Hepatocyte (in vitro differentiated cells): ENCODE data around the gene KDM1B. TPM values are rescaled to one million over a fixed set of nuclear protein-coding genes. Genes with fewer than 3 reads are reported as not detected.
"Not testable (repeated sequence)": the region's sequence is repeated elsewhere in the genome, so short reads cannot be mapped to it uniquely, and the experiment has no call there.

Experiments
- DNase-seq: peaks from one replicate; pipeline ENCODE4 v3.0.0-alpha.2; 2016; ENCODE audit warnings: low spot score
- H2AFZ ChIP-seq: fragments of 200-600 bp; sonication (generic); 2 replicates; pipeline ENCODE4 v1.6.0; 2016; ENCODE audit warnings: antibody characterized with exemption, mild to moderate bottlenecking
- H3K27ac ChIP-seq: fragments of 200-600 bp; sonication (generic); 2 replicates; pipeline ENCODE4 v1.5.1; 2016; ENCODE audit warnings: mild to moderate bottlenecking
- H3K27me3 ChIP-seq: fragments of 200-600 bp; sonication (generic); 2 replicates; pipeline ENCODE4 v1.6.1; 2016
- H3K36me3 ChIP-seq: fragments of 200-600 bp; sonication (generic); replicated peaks from 2 replicates; pipeline ENCODE4 v1.5.1; 2016; ENCODE audit warnings: low read depth; ENCODE audit not compliant: insufficient read depth
- H3K4me1 ChIP-seq: fragments of 200-600 bp; sonication (generic); 2 replicates; pipeline ENCODE4 v1.5.1; 2016; ENCODE audit warnings: mild to moderate bottlenecking, moderate library complexity; ENCODE audit not compliant: insufficient read depth
- H3K4me2 ChIP-seq: fragments of 200-600 bp; sonication (generic); 2 replicates; pipeline ENCODE4 v1.6.0; 2016
- H3K4me3 ChIP-seq: fragments of 200-600 bp; sonication (generic); 2 replicates; pipeline ENCODE4 v1.5.1; 2016; ENCODE audit warnings: mild to moderate bottlenecking
- H3K79me2 ChIP-seq: fragments of 200-600 bp; sonication (generic); 2 replicates; pipeline ENCODE4 v1.6.0; 2017; ENCODE audit warnings: mild to moderate bottlenecking
- H3K9me2 ChIP-seq: fragments of 200-600 bp; sonication (generic); replicated peaks from 2 replicates; pipeline ENCODE4 v1.6.0; 2017; ENCODE audit warnings: mild to moderate bottlenecking; ENCODE audit not compliant: insufficient read depth
- H3K9me3 ChIP-seq: fragments of 200-600 bp; sonication (generic); 2 replicates; pipeline ENCODE4 v1.5.1; 2016; ENCODE audit warnings: low read depth, mild to moderate bottlenecking
- H4K20me1 ChIP-seq: fragments of 200-600 bp; sonication (generic); 2 replicates; pipeline ENCODE4 v1.6.0; 2016; ENCODE audit warnings: mild to moderate bottlenecking; ENCODE audit not compliant: insufficient read depth, poor library complexity, severe bottlenecking
- EZH2 ChIP-seq: fragments of 200-600 bp; sonication (generic); IDR thresholded peaks from 2 replicates; pipeline ENCODE4 v1.6.1; 2016; ENCODE audit warnings: antibody characterized with exemption, mild to moderate bottlenecking, borderline replicate concordance
- EZH2phosphoT487 ChIP-seq: fragments of 200-600 bp; sonication (generic); IDR thresholded peaks from one replicate; pipeline ENCODE4 v1.6.1; 2018; ENCODE audit warnings: antibody characterized with exemption, mild to moderate bottlenecking, low read depth, moderate library complexity; ENCODE audit not compliant: unreplicated experiment, severe bottlenecking
- WGBS: methylation state at CpG from one replicate; pipeline ENCODE4 v1.1.6; 2016; ENCODE audit warnings: low lambda C conversion rate; ENCODE audit errors: missing lambda C conversion rate; 5-methylcytosine and 5-hydroxymethylcytosine counted together
- polyA plus RNA-seq: library from polyadenylated mRNA; unstranded; fragments of >200 nt; fragmentation: Nextera tagmentation; extraction: Ambion mirVana; gene quantifications from 2 replicates; pipeline ENCODE4 v1.2.1, GENCODE V29; 2016
- total RNA-seq: library from RNA; depleted of rRNA; stranded (reverse); fragments of >200 nt; gene quantifications from 2 replicates; pipeline ENCODE4 v1.2.3, GENCODE V29; 2014
- TF ChIP-seq, protein P1 (sequence below): fragments of 200-600 bp; sonication (generic); IDR thresholded peaks from 2 replicates; pipeline ENCODE4 v1.5.1; 2016; ENCODE audit warnings: antibody characterized with exemption, mild to moderate bottlenecking; ENCODE audit not compliant: poor library complexity

KDM1B gene
- total and polyA plus RNA-seq, 2 experiments from 2014 or later = 5.9 to 9.1 TPM

DNA sequence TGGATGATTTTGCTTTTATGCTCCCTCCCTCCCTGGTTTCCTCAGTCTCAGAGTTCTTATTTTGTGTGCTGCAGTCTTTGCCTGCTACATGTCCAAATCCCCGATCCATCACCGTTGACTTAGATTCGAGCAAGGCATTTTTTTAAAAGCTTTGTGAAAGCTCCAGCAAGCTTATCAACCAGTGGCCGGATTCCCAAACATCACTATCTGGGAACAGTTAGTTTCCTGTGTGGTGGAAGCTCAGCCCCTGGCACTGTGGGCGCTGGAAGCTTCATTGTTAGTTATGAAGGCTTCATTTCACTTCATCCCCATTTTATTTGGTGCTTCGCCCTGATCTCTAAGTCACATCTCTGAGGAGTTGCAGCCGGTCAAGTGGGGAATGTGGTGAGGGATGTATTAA lies 64.4 kb downstream of the KDM1B start:
- WGBS = 55% methylated on average over 7 of the region's 7 CpGs
- DNase-seq = no peak
- TF ChIP-seq, protein P1, sequence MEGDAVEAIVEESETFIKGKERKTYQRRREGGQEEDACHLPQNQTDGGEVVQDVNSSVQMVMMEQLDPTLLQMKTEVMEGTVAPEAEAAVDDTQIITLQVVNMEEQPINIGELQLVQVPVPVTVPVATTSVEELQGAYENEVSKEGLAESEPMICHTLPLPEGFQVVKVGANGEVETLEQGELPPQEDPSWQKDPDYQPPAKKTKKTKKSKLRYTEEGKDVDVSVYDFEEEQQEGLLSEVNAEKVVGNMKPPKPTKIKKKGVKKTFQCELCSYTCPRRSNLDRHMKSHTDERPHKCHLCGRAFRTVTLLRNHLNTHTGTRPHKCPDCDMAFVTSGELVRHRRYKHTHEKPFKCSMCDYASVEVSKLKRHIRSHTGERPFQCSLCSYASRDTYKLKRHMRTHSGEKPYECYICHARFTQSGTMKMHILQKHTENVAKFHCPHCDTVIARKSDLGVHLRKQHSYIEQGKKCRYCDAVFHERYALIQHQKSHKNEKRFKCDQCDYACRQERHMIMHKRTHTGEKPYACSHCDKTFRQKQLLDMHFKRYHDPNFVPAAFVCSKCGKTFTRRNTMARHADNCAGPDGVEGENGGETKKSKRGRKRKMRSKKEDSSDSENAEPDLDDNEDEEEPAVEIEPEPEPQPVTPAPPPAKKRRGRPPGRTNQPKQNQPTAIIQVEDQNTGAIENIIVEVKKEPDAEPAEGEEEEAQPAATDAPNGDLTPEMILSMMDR = no peak
- TF ChIP-seq EZH2phosphoT487 = no peak
- no peak for TF ChIP-seq EZH2

GRCh38 chr6:18221288-18221615 lies 66.0 kb downstream of the KDM1B start:
- Histone ChIP-seq H3K79me2 (no peaks in the 10 kb centered on the region), H3K27me3 (no peaks in the 10 kb centered on the region), H3K36me3 (peaks cover 6% of the 10 kb centered on the region), H3K9me3 (no peaks in the 10 kb centered on the region), H3K4me2 (no peak overlapping the region), H3K4me3 (no peak overlapping the region), H3K4me1 (no peaks in the 10 kb centered on the region), H2AFZ (no peak overlapping the region), H3K27ac (no peak overlapping the region), H4K20me1 (peaks cover 7% of the 10 kb centered on the region), H3K9me2 (no peaks in the 10 kb centered on the region)
- 98% methylated on average over 4 of the region's 4 CpGs for WGBS
- TF ChIP-seq EZH2phosphoT487 (no peak), EZH2 (no peak)
- TF ChIP-seq, protein P1 = no peak
- no peak for DNase-seq

More for the DNA sequence above, 64.4 kb downstream of the KDM1B start:
- Histone ChIP-seq H3K4me1 (no peaks in the 10 kb centered on the region), H3K4me3 (no peak overlapping the region), H3K36me3 (peaks cover 6% of the 10 kb centered on the region), H3K9me2 (no peaks in the 10 kb centered on the region), H2AFZ (no peak overlapping the region), H3K4me2 (no peak overlapping the region), H3K79me2 (no peaks in the 10 kb centered on the region), H3K9me3 (no peaks in the 10 kb centered on the region), H3K27me3 (no peaks in the 10 kb centered on the region), H3K27ac (no peak overlapping the region), H4K20me1 (peaks cover 7% of the 10 kb centered on the region)

- peaks cover 10% of the 10 kb centered on the region for H3K36me3 ChIP-seq
Measured at GRCh38 chr6:18226451-18227105, 71.4 kb downstream of the KDM1B start.

DNA sequence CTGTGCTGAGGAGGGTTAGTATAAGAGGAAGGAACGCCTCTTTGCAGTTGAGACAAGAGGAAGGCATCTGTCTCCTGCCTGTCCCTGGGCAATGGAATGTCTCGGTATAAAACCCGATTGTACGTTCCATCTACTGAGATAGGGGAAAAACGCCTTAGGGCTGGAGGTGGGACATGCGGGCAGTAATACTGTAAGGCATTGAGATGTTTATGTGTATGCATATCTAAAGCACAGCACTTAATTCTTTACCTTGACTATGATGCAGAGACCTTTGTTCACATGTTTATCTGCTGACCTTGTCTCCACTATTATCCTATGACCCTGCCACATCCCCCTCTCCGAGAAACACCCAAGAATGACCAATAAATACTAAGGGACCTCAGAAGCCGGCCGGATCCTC lies 71.9 kb downstream of the KDM1B start:
- not testable (repeated sequence) for H3K27ac ChIP-seq, H3K36me3 ChIP-seq

More at GRCh38 chr6:18226451-18227105, 71.4 kb downstream of the KDM1B start:
- H3K9me3 ChIP-seq, H3K27ac ChIP-seq, H3K9me2 ChIP-seq, DNase-seq, H3K4me2 ChIP-seq, H3K27me3 ChIP-seq, H4K20me1 ChIP-seq, H3K4me1 ChIP-seq, H2AFZ ChIP-seq, H3K4me3 ChIP-seq, H3K79me2 ChIP-seq: not testable (repeated sequence)
- WGBS = 72% methylated on average over 5 of the region's 5 CpGs

DNA sequence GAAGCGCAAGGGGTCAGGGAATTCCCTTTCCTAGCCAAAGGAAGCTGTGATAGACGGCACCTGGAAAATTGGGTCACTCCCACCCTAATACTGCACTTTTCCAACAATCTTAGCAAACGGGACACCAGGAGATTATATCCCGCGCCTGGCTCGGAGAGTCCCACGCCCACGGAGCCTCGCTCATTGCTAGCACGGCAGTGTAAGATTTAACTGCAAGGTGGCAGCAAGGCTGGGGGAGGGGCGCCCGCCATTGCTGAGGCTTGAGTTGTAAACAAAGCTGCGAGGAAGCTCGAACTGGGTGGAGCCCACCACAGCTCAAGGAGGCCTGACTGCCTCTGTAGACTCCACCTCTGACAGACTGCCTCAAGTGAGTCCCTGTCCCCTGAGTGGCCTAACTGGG lies 73.4 kb downstream of the KDM1B start:
- not testable (repeated sequence) for H3K4me3 ChIP-seq, H3K9me3 ChIP-seq, H3K4me1 ChIP-seq, H3K27ac ChIP-seq, H2AFZ ChIP-seq, H3K4me2 ChIP-seq, H3K36me3 ChIP-seq, H3K27me3 ChIP-seq, H3K9me2 ChIP-seq, H4K20me1 ChIP-seq, DNase-seq
- WGBS = over 99% methylated on average over 14 of the region's 14 CpGs
- H3K79me2 ChIP-seq = peaks cover 15% of the 10 kb centered on the region

More for the DNA sequence above, 71.9 kb downstream of the KDM1B start:
- not testable (repeated sequence) for H3K4me2 ChIP-seq, H3K4me1 ChIP-seq, H4K20me1 ChIP-seq, H3K4me3 ChIP-seq, H3K27me3 ChIP-seq, H3K9me3 ChIP-seq, H2AFZ ChIP-seq, H3K9me2 ChIP-seq, DNase-seq
- H3K79me2 ChIP-seq = peaks cover 10% of the 10 kb centered on the region
- 94% methylated on average over 9 of the region's 9 CpGs for WGBS

- not testable (repeated sequence) for H3K4me3 ChIP-seq, H3K36me3 ChIP-seq, H3K27me3 ChIP-seq, DNase-seq, H2AFZ ChIP-seq, H3K27ac ChIP-seq, H3K9me2 ChIP-seq, H3K4me1 ChIP-seq, H4K20me1 ChIP-seq, H3K4me2 ChIP-seq, H3K9me3 ChIP-seq
- H3K79me2 ChIP-seq = peaks cover 34% of the 10 kb centered on the region
- WGBS = 95% methylated on average over 7 of the region's 7 CpGs
Measured at GRCh38 chr6:18231856-18232255, 76.6 kb downstream of the KDM1B start.

DNA sequence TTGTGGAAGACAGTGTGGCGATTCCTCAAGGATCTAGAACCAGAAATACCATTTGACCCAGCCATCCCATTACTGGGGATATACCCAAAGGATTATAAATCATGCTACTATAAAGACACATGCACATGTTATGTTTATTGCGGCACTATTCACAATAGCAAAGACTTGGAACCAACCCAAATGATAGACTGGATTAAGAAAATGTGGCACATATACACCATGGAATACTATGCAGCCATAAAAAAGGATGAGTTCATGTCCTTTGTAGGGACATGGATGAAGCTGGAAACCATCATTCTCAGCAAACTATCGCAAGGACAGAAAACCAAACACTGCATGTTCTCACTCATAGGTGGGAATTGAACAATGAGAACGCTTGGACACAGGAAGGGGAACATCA lies 78.5 kb downstream of the KDM1B start:
- H3K27ac ChIP-seq, H3K4me2 ChIP-seq, H4K20me1 ChIP-seq, H3K9me2 ChIP-seq, H3K4me3 ChIP-seq, H3K27me3 ChIP-seq, DNase-seq, H3K4me1 ChIP-seq, H2AFZ ChIP-seq, H3K9me3 ChIP-seq, H3K36me3 ChIP-seq: not testable (repeated sequence)
- H3K79me2 ChIP-seq = peaks cover 34% of the 10 kb centered on the region
- 100% methylated on average over 4 of the region's 4 CpGs for WGBS
